ENCODE data around the gene IGSF5. TPM values are rescaled to one million over a fixed set of nuclear protein-coding genes. Genes with fewer than 3 reads are reported as not detected.
"Not testable (repeated sequence)": the region's sequence is repeated elsewhere in the genome, so short reads cannot be mapped to it uniquely, and the experiment has no call there.

IGSF5 gene
- total RNA-seq = 1 to 10 TPM; 2.9 to 4.3 TPM

- H3K9me3 ChIP-seq, H3K4me1 ChIP-seq: not testable (repeated sequence)
These were observed at the start of gene IGSF5 for GRCh38 chr21:39744883-39745282. Gene IGSF5, plus strand, starts transcription at chr21:39745183. Its CDS starts 327 bp downstream, at chr21:39745510.

GRCh38 chr21:39696196-39696595 is 48.8 kb upstream of the IGSF5 start:
- Histone ChIP-seq H3K36me3 (no peaks in the 10 kb centered on the region), H3K27ac (no peak overlapping the region), H3K9me3 (no peaks in the 10 kb centered on the region), H3K4me1 (no peaks in the 10 kb centered on the region), H3K27me3 (no peaks in the 10 kb centered on the region), H3K4me3 (no peak overlapping the region)
- no peak for TF ChIP-seq CTCF (IDR thresholded peaks at IDR 0.05)
- no peak for DNase-seq (ENCODE audit: low spot score)

More at GRCh38 chr21:39744883-39745282, at the start of gene IGSF5:
- H3K27ac ChIP-seq; H3K4me3 ChIP-seq; DNase-seq (ENCODE audit: low spot score); H3K36me3 ChIP-seq; H3K27me3 ChIP-seq: not testable (repeated sequence)

GRCh38 chr21:39696618-39697017 is 48.4 kb upstream of the IGSF5 start:
- Histone ChIP-seq H3K4me1 (no peaks in the 10 kb centered on the region), H3K36me3 (no peaks in the 10 kb centered on the region), H3K4me3 (no peak overlapping the region), H3K9me3 (no peaks in the 10 kb centered on the region), H3K27ac (no peak overlapping the region), H3K27me3 (no peaks in the 10 kb centered on the region)
- no peak for TF ChIP-seq CTCF (IDR thresholded peaks at IDR 0.05)
- no peak for DNase-seq (ENCODE audit: low spot score)

- DNase-seq (ENCODE audit: low spot score) = no peak
- no peak for TF ChIP-seq CTCF (IDR thresholded peaks at IDR 0.05)
- no peaks in the 10 kb centered on the region for H3K27me3 ChIP-seq
- H3K27ac ChIP-seq = no peak overlapping the region
- H3K4me1 ChIP-seq = no peaks in the 10 kb centered on the region
- no peaks in the 10 kb centered on the region for H3K36me3 ChIP-seq
- H3K9me3 ChIP-seq = peaks cover 0 to 9% of the 10 kb centered on the region in 2 donors
- H3K4me3 ChIP-seq = no peak overlapping the region
These were observed 44.7 kb upstream of the IGSF5 start for GRCh38 chr21:39700318-39700717.

- no peak for DNase-seq (ENCODE audit: low spot score)
- no peak for TF ChIP-seq CTCF (IDR thresholded peaks at IDR 0.05)
- no peaks in the 10 kb centered on the region for H3K4me1 ChIP-seq
- H3K36me3 ChIP-seq = no peaks in the 10 kb centered on the region
- no peak overlapping the region for H3K4me3 ChIP-seq
- H3K27ac ChIP-seq = no peak overlapping the region
- peaks cover 0 to 9% of the 10 kb centered on the region in 2 donors for H3K9me3 ChIP-seq
- H3K27me3 ChIP-seq = no peaks in the 10 kb centered on the region
These were observed 41.4 kb upstream of the IGSF5 start for GRCh38 chr21:39703578-39703977.

- H3K4me1 ChIP-seq = no peaks in the 10 kb centered on the region
- DNase-seq (ENCODE audit: low spot score) = no peak
- H3K4me3 ChIP-seq = no peak overlapping the region
- no peak for TF ChIP-seq CTCF (IDR thresholded peaks at IDR 0.05)
- H3K9me3 ChIP-seq = peaks cover 0 to 9% of the 10 kb centered on the region in 2 donors
- H3K27ac ChIP-seq = no peak overlapping the region
- no peaks in the 10 kb centered on the region for H3K27me3 ChIP-seq
- H3K36me3 ChIP-seq = no peaks in the 10 kb centered on the region
These were observed 39.1 kb upstream of the IGSF5 start for GRCh38 chr21:39705849-39706248.

All from right atrium auricular region (tissue), 2 donors.